HG03460 (cell line): Measurements from ENCODE around the gene CDC34.
"Not testable (repeated sequence)": the region's sequence is repeated elsewhere in the genome, so short reads cannot be mapped to it uniquely, and the experiment has no call there.

Experiments used
- ATAC-seq: cut with Tn5 transposase; IDR thresholded peaks from one replicate; pipeline ENCODE4 v1.9.1; 2021; ENCODE audit not compliant: unreplicated experiment

The CDC34 gene

DNA sequence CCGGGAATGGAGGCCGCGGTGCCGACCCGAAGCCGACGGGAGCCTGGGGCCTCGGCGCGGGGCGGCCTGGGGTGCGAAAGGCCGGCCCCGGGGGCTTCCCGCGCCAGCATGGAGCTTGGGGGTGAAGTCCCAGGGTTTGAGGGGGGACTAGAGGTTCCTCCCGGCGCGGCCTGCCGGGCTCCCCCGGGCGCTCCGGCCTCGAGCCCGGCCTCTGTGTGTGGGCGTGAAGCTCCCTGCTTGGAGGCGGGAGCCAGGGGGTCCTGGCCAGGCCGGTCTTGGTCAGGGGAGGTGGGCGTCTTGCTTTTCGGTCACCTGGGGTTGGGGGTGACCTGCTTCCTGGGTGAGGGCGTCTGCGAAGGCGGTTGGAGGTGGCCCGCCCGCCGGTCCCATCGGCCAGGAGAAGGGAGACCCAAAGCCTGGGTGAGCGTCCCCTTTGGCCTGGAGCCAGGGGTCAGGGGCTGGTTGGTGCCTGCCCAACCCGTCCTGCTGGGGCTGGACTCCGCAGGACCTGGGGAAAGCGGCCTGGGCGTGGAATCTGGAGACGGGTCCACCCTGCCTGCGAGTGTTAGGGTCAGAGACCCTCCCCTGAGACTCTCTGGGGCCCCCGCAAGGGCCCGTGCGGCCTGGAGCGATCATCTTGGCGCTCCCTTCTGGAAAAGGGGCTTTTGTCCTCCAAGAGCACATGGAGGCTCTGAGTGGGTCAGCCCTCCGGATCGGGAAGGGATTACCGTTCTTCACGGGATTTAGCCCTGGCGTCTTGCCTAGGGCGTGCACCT is 41.4 kb downstream of the CDC34 start:
- peak; percentile 25 for ATAC-seq

DNA sequence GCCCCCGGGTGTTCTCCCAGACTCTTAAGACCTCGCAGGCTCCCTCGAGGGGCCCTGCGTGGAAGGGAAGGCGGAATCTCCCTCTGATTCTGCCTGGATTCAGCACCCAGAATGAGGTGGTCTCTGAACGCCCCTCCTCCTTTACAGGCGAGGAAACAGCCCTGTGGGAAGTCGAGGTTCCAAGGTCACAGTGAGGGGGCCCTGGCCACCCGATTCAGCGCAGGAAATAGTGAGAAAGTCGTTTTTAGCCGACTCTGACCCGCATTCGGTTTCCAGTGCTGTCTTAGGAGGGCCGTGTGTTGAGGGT is 41.9 kb downstream of the CDC34 start:
- no peak for ATAC-seq

DNA sequence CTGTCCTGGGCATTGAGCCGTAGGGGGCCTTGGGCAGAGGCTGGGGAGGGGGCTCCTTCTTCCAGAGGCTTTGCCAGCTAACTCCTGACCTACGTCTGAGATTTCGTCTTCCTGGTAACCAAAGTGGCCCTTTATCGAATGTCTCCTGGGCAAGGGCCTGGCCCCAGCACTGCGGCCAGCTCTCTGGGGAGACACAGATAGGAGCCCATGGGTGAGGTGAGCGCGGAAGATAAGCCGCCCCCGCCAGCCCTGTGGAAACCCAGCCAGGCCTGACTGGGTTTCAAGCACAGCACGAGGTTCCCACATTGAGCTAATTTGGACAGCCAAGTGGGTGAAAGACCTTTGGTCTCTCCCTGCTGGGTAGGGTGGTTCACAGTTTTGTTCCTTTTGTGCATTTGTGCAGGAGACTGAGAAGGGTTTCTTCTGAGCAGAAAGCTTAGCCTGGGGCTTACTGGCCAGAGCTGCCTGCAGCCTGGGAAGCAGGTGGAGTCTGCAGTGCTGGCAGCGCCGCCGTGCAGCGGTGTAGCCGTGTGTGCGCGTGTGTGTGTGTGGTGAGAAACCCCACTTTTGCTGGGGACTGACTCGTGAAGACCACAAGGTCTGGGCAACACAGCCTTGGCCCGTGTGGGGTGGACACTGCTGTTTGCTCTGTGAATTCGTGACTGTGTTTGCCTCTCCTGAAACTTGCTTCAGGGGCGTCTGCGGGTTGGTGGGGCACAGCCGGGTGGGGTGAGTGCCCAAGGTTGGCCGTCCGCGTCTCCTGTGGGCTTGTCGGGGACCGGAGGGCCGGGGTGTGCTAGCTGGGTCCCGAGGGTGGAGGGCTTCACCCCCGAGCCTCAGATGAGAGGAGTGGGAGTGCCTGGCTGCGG is 43.3 kb downstream of the CDC34 start:
- no peak for ATAC-seq

DNA sequence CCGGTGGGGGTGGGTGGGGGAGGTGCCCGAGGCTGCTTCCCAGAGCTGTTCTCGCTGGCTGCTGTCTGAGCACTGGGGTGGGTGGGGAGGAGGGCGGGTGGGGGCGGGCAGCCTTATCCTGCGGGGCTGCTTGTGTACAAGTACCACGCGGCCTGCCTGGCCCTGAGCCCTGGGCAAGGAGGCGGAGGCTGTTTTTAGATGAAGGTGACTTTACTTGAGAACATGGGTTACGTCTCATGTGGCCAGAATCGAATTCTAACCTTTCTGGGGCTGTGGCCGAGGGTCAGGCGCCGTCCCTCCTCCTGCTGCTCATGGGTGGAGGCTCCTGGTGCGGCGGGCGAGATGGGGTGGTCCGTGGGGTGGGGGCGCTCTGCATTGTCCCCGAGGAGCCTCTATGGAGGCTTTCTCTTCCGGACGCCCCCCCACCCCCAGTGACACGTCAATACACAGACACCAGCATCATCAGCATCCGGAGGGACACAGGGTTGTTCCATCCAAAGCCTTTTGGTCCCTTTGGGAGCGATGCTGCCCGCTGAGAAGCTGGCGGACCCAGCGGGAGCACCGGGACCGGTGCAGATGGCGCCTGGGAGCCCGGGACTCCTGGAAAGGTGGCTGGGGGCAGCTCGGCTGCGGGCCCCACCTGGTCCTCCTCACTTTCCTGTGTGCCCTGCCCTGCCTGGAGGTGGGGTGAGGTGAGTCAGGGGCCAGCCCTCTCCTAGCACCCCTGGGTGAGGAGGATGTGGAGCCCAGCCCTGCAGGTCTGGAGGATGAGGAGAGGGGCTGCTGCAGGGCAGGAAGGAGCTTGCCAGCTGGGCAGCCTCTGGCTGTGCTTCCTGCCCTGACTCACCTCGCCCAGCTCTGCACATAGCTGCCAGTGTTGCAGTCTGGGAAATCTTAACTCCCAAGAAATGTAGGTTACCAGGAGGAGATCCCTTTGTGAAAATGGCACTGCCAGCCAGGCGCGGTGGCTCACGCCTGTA is 44.3 kb downstream of the CDC34 start:
- ATAC-seq, result no peak

DNA sequence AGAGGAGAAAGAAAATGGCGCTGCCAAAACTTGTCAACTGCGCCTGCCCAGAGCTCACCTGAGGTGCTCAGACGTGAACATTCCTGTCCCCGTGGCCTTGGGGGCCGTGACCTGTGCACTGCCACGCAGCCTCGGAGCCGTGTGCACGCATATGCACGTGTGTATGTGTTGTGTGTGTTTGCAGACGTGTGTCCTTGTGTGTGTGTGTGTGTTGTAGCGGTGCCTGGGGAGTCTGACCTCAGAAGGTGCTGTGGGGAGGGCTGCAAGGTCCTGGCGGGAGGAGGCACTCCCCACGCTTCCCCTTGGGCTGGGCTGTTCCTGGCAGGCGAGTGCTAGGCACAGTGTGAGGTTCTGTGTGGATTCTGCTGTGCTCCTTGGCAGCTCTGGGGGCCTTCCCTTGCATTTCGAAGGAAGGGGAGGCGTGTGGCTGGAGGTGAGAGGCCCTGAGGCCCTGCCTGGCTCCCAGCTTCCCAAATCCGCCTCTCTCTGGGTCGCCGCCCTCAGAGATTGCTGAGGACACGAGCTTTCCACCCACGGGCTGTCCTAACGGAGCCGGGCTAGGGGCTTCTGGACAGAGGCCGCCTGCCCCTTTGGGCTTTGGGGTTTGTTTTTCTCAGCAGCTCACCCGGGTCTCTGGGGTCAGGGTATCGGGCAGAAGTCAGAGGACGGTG is 45.3 kb downstream of the CDC34 start:
- ATAC-seq, result no peak

DNA sequence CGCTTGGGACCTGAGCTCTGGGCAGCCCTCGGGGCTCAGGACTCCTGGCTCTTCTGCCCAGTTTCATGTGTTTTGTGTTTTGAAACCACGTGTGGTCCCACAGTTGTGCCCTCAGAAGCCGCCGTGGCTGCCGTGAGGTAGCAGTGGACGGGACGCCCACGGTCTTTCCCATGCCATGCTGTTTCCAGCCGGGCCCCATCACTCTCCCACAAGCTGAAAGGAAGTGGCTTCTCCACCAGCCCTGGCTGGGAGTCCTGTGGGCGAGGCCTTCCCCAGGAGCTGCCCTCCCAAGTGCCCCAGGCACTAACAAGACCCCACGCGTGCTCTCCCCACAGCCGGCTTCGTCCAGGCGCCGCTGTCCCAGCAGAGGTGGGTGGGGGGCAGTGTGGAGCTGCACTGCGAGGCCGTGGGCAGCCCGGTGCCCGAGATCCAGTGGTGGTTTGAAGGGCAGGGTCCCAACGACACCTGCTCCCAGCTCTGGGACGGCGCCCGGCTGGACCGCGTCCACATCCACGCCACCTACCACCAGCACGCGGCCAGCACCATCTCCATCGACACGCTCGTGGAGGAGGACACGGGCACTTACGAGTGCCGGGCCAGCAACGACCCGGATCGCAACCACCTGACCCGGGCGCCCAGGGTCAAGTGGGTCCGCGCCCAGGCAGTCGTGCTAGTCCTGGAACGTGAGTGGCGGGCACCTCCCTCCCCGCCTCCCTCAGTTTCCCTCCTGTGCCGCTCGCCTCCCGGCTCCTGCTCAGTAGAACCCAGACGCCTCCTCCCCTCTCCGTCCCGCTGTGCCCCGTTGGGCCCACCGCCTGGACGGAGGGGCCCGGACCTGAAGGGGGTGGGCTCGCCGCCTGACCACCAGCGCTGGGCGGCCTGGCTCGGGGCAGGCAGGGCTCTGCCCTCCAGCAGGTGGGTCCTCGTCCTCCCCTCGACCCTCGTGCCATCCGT is 46.2 kb downstream of the CDC34 start:
- no peak for ATAC-seq

DNA sequence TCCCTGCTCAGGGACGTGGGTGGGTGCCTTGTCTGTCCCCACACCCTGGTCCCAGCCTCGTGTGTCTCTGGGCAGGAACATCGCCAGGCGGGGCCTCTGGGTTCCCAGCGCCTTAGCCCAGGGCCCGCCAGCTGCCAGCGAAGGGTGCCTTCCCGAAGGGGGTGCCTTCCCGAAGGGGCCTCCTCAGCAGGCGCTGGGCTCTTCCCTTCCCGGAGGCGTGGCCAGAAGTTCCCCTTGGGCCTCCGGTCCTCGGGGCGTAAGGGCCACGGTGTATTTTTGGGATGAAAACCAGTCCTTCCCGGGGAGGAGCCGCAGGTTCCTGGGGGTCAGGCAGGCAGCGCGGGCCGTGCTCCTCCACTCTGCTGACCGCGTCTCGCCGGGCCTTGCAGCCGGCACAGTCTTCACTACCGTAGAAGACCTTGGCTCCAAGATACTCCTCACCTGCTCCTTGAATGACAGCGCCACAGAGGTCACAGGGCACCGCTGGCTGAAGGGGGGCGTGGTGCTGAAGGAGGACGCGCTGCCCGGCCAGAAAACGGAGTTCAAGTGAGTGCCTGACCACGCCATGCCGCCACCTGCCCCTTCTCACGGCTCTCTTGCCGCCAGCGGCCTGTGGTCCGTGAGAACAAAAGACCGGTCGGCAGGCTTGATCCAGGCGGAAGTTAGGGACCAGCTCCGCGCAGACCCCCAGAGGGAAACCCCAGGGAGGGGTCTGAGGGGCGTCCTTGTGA is 47.7 kb downstream of the CDC34 start:
- no peak for ATAC-seq

DNA sequence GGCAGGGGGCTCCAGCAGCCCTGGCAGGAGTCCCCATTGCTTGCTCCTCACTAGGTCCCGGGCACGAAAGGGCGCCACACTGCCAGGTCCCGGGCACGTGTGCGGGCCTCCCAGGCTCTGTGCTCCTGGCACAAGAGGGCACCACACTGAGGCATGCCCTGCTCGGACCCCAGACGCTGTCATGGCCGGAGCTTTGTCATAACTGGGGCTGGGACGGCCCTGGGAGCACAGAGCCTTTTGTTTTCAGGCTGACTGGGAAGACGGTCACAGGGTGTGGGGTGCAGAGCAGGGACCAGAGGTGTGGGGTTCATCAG is 48.2 kb downstream of the CDC34 start:
- no peak for ATAC-seq

DNA sequence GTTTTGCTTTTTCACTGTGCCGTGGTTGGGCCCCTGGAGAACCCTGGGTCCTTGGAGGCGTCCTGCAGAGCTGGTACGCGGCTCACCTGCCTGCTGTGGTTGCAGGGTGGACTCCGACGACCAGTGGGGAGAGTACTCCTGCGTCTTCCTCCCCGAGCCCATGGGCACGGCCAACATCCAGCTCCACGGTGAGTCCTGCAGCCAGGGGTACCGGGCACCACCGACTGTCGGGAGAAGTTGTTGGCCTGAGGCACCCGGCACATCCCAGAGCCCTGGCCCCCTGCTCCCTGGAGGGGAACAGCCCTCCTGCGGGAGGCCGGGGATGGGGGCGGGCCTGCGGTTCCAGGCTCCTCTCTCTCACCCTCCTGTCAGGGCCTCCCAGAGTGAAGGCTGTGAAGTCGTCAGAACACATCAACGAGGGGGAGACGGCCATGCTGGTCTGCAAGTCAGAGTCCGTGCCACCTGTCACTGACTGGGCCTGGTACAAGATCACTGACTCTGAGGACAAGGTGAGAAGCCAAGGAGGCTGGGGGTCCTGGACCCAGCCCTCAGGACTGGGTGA is 48.8 kb downstream of the CDC34 start:
- no peak for ATAC-seq

DNA sequence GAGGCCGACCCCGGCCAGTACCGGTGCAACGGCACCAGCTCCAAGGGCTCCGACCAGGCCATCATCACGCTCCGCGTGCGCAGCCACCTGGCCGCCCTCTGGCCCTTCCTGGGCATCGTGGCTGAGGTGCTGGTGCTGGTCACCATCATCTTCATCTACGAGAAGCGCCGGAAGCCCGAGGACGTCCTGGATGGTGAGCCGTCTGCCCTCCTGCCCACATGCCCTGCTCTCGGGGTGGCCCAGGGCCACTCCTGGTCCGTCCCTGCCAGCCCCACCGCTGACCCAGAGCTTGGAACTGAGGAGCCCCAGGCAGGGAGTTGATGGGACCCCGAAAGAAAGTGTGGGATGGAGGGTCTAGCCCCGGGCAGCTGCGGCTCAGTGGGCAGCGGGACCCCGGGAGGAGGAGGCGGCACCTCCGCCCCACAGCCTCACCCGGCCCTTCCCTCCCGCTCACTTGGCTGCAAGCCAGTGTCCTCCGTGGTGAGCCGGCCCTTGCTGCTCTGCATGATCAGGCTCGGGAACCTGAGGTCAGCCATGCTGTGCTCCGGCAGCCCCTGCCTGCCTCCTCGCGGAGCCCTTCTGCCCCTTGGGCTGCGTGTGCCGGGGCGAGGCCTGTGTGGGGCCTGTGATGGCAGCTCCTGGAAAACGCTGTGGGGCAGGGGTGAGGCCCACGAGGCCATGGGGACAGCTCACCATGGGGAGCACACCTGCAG is 50.0 kb downstream of the CDC34 start:
- ATAC-seq, result no peak

DNA sequence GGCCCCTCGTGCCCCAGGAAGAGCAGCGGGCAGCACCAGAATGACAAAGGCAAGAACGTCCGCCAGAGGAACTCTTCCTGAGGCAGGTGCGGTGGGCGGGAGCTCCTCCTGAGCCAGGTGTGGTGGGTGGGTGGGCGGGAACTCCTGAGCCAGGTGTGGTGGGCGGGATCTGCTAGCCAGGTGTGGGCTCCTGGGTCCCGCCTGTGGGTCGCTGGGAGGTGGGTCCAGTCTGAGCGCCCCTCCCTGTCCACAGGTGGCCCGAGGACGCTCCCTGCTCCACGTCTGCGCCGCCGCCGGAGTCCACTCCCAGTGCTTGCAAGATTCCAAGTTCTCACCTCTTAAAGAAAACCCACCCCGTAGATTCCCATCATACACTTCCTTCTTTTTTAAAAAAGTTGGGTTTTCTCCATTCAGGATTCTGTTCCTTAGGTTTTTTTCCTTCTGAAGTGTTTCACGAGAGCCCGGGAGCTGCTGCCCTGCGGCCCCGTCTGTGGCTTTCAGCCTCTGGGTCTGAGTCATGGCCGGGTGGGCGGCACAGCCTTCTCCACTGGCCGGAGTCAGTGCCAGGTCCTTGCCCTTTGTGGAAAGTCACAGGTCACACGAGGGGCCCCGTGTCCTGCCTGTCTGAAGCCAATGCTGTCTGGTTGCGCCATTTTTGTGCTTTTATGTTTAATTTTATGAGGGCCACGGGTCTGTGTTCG is 51.1 kb downstream of the CDC34 start:
- no peak for ATAC-seq

DNA sequence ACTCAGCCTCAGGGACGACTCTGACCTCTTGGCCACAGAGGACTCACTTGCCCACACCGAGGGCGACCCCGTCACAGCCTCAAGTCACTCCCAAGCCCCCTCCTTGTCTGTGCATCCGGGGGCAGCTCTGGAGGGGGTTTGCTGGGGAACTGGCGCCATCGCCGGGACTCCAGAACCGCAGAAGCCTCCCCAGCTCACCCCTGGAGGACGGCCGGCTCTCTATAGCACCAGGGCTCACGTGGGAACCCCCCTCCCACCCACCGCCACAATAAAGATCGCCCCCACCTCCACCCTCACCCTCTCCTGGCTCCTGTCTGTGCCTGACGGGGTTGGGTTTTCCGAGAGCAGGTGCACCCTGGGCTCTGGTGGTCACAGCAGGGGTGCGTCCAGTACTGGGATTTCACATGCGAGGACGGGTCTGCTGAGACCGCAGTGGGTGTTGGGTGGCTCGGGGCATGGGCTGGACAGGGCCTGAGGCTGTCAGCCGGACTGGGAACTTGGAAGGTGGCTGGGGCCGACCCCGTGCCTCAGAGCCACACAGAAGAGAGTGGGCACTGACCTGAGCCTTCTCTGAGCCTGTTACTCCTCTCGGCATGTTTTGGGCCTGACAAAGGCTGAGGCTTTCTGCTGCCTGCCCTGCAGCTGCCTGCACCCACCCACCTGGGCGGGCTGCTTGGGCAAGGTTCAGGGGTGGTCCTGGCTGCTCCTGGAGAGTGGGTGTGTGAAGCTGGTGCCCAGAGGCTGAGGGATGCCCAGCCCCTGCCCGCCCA is 51.8 kb downstream of the CDC34 start:
- ATAC-seq, result no peak

DNA sequence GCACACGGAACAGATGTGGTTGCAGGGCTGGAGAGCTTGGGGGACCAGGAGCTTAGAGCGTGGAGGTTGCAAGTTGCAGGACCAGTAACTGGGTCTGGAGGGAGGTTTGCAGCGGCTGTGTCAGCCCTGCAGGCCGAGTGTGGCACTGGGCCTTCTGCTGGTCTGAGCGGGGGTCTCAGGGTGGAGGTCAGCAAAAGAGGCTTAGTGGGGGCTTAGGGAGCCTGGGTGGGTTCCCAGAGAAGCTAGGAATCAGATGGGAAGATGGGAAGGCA is 52.3 kb downstream of the CDC34 start:
- no peak for ATAC-seq

DNA sequence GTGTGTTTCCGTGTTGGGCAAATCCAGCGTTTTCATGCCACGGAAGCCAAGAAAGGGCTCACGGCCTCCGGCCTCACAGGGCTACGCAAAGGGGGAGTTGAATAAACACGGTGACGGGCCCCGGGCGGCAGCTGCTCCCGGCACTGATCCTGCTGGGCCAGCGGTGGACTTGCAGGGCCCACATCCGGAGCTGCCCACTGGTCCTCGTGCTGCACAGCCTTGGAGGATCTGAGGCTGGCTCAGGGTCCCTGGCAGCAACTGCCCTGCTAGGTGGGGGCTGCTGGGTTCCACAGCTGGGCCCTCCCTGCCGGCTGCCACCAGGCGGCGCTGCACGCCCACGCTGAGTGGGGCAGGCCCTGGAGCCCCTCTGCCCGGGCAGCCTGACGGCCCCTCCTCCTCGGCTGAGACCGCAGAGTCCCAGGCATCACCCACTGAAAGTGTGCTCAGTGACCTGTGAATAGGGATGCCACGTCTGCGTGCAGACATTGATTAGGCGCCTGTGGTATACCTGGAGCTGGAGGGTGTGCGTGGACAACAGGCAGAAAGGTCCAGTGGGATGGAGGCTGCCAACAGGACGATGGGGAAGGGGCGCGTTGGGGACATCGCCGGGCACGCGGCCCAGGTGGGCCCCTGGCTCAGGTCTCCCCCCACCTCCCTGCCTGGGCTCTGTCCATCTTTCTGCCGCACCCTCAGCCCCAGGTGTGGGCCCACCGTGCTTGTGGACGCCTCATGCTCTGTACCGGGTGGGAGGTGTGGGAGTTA is 52.9 kb downstream of the CDC34 start:
- no peak for ATAC-seq

DNA sequence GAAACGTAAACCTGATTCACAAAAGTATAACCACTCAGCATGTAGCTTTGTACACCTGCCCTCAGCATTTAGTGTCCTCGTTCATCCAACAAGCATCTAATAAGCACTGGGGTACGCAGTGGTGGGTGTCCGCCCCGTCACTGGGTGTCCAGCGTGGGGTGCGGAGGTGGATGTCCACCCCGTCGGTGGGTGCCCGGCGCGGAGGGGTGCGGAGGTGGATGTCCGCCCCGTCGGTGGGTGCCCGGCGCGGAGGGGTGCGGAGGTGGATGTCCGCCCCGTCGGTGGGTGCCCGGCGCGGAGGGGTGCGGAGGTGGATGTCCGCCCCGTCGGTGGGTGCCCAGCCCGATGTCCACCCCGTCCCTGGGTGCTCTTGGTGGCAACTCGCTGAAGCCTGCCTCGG is 53.6 kb downstream of the CDC34 start:
- not testable (repeated sequence) for ATAC-seq

DNA sequence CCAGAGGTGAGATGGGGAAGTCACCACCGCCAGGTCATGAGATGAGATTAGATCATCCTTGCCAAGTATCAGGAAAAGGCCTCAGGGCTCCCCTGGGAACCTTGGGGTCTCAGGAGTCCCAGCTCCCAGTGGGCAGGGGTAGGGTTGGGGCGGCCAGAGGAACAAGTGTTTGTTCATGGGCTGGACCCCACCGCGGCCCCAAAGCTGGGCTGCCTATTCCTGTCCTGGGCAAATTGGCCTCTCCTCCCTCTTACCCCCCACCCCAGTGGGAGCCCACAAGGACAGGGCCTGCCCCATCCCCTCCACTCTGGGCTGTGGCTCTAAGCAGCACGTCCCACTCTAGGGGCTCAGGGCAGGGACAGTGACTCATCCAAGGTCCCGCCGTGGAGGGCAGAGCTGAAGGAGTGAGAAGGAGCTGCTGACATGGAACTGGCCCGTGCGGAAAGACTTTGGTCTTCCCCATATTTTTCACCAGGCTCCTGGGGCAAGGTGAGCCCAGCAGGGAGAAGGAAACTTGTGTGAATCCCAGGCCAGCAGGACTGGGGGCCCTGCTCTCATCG is 54.1 kb downstream of the CDC34 start:
- ATAC-seq, result no peak
